GM19452 (cell line): ENCODE results near the gene PTPRT.
"Not testable (repeated sequence)": the region's sequence is repeated elsewhere in the genome, so short reads cannot be mapped to it uniquely, and the experiment has no call there.

Experiments
- ATAC-seq: cut with Tn5 transposase; IDR thresholded peaks from one replicate; pipeline ENCODE4 v1.9.1; 2021; ENCODE audit not compliant: unreplicated experiment

PTPRT gene

DNA sequence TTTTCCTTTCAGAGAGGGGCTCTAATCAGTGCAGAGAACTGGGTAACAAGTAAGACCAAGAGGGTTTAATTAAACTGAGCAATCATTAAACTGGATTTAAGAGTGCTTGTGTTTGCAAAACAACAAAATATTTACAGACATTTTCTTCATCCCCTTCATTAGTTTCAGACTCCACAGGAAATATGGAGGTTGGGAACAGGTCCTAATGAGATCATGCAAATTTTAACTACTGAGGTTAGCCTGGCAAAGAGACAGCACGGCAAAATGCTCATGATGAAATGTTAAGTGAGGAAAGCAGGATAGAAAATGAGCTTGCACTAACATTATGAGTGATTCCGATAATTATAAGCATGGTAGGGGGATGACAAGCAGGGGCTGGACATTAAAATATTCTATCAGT, 268.9 kb downstream of the PTPRT start:
- ATAC-seq, result no peak

GRCh38 chr20:42919316-42919715, 270.4 kb downstream of the PTPRT start:
- no peak for ATAC-seq

- ATAC-seq, result no peak
These were observed 274.6 kb downstream of the PTPRT start for GRCh38 chr20:42915081-42915480.

DNA sequence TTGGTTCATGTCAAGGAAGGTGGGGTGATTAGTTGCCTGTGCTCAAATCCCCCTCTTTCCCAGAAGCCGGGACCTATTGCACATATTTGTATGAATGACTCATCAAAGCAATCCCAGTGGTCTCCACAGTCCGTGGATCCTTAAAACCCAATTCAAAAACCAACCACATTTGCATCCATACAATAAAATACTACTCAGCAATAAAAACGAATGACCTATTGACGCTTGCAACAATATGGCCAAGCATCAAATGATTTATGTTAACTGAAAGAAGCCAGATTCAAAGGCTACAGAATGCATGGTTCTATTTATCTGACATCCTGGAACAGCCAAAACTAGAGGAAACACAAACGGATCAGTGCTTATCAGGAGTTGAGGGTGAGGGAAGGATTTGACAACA, 275.4 kb downstream of the PTPRT start:
- no peak for ATAC-seq

- not testable (repeated sequence) for ATAC-seq
These were observed 278.9 kb downstream of the PTPRT start for GRCh38 chr20:42910808-42911207.

DNA sequence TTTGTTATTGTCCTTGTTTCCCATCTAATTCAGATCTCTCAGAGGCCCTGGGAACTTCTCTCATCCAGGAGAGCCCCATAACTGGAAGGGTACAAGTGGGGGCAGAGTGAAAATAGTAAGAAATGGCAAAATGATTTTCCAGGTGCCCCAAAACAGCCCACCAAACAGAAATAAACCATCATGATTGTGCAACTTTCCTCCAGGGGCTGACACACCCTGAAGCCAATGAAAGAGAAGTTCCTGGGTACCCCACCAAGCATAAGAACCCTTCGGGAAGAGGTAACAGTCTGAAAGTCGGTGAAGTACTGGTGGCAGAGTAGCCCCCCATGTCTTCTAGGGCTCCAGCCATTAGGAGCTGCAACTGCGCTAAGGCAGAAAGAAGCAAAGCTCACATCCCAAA, 282.0 kb downstream of the PTPRT start:
- ATAC-seq, result no peak

DNA sequence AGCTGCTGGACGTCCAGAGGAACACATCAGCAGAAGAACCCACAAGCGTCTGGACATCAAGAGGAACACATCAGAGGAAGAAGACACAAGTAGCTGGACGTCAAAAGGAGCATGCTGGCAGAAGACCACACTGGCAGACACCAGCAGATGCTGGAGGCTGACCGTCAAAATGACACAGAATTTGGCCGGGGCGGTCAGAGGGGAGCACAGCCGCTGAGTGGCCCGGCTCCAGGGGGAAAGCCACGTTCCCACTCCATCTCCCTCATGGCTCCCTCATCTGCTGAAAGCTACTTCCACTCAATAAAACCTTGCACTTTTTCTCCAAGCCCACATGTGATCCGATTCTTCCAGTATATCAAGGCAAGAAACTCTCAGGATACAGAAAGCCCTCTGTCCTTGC, 283.6 kb downstream of the PTPRT start:
- ATAC-seq, result no peak

DNA sequence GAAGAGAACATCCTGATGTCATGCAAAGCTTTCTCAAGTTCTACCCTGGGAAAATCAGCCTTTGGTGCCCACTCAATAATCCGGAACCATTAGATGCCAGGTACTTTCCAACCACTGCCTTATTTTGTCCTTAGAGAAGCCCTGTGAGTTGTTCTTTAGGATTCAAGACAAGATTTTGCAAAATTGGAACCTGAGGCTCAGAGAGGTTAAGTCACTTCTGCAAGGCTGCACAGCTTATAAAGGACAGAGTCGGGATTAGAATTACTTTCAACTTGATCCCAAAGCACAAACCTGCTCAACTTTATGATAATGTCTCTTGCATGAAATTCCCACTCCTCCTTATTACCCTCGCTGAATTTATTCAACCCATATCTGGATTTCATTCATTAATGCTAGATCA, 287.2 kb downstream of the PTPRT start:
- ATAC-seq, result no peak

- no peak for ATAC-seq
These were observed 287.8 kb downstream of the PTPRT start for GRCh38 chr20:42901689-42902440.

DNA sequence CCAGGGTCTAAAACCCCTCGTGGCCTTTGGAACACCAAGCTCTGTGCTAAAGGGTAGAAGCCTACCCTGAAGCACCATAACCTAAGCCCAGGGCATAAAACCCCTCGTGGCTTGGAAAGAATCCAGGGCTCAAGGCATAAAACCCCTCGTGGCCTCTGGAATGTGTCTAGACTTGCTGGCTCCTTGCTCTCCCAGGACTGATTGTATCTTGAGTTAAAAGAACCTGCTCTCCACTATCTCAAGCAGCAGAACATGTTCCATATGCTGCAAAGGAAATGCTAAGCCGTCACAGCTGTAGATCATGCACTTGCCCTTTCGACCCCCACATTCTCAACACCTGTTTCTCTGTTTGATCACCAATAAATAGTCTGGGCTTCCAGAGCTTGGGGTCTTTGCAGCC, 288.9 kb downstream of the PTPRT start:
- not testable (repeated sequence) for ATAC-seq

DNA sequence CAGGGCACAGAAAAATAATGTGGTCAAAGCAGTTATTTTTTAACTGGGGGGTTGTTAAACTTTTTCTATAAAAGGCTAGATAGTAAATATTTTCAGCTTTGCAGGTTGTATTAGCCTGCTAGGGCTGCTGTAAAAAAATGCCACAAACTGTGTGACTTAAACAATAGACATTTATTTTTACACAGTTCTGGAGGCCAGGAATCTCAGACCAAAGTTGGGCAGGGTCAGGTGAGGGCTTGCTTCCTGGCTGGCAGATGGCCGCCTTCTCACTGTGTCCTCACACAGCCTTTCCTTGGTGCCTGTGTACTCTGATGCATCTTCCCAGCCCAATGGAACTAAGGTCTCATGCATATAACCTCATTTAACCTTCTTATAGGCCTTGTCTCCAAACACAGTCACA, 294.7 kb downstream of the PTPRT start:
- no peak for ATAC-seq

DNA sequence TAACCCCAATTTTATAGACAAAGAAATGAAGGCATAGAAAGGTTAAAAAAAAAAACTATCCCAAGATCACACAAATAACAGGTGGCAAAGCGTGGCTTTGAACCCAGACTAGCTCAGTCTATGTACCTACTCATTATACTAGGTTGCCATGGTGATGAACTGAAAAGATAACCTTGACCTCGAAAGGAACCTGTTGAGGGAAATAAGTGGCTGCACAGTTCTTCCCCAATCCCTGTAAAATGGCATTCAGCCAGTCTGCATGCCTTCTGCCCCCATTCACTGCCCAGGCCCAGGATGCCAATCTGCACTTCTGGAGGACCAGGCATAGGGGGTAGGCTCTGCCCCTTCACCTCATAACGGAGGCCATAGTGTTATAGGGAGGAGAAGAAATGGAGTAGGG, 295.2 kb downstream of the PTPRT start:
- ATAC-seq, result no peak

DNA sequence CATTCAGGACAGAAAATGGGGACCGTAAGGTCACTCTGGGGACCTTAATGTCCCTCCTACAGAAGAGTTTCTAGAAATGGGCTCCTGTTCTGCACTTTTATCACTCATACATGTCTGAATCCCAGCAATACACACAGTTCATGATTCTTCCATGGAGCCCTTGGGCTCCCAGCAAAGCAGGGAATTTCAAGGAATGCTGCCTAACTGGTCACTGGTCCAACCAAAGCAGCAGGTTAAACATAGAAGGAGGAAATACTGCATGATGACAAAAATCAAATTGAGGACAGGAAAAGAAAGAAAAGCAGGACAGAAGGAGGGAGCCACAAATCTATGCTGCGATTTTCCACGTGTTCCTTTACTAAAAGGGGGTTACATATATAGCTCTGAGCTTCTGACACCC, 300.2 kb downstream of the PTPRT start:
- ATAC-seq, result no peak

DNA sequence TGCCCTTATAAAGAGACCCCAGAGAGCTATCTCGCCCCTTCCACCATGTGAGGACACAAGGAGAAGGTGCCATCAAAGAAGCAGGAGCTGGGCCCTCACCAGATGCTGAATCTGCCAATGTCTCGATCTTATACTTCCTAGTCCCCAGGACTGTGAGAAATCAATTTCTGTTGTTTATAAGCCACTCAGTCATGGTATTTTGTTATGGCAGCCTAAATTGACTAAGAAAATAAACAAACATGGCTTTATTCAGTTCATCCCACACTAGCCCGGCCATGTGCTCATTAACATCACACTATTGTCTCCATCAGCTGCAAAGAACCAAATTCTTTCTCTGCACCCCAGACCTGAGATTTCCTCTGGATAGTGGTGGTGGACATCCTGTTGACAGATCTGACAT, 302.4 kb downstream of the PTPRT start:
- ATAC-seq, result no peak

GRCh38 chr20:42886801-42887200, 302.9 kb downstream of the PTPRT start:
- no peak for ATAC-seq

DNA sequence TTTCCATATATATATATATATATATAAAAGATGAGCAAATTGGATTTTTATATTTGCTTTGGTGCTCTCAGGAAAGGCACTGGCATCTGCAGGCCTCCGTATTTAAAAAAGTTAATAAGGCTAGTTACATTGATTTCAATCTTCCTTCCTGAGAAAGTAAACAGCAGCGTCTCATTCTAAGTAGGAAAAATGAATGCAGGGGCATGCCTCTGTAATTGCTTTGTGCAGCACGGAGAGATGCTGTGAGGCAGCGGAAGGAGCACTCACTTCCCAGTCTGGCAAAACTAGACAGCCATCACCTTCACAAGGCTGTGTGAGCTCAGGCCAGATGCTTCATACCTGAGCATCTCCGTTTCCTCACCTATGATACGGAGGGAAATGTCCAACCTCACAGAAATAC, 303.7 kb downstream of the PTPRT start:
- no peak for ATAC-seq

GRCh38 chr20:42875581-42875980, 314.1 kb downstream of the PTPRT start:
- no peak for ATAC-seq

GRCh38 chr20:42873259-42873658, 316.4 kb downstream of the PTPRT start:
- ATAC-seq, result no peak

- no peak for ATAC-seq
These were observed 325.6 kb downstream of the PTPRT start for GRCh38 chr20:42864116-42864515.

- no peak for ATAC-seq
These were observed 327.3 kb downstream of the PTPRT start for GRCh38 chr20:42862446-42862845.

- ATAC-seq, result no peak
These were observed 332.3 kb downstream of the PTPRT start for GRCh38 chr20:42857446-42857845.

- ATAC-seq, result no peak
These were observed 333.8 kb downstream of the PTPRT start for GRCh38 chr20:42855896-42856295.

GRCh38 chr20:42852691-42853090, 337.0 kb downstream of the PTPRT start:
- ATAC-seq, result no peak
